HUDEP-2 (cell line): ENCODE results near the gene FGD5.
"Not testable (repeated sequence)": the region's sequence is repeated elsewhere in the genome, so short reads cannot be mapped to it uniquely, and the experiment has no call there.

Source experiments
- DNase-seq, 76 experiments: peaks; one replicate each; lab custom pipeline; 2025; ENCODE audit not compliant: unreplicated experiment in 76 of 76; lab: John Stamatoyannopoulos, UW

FGD5 gene

DNA sequence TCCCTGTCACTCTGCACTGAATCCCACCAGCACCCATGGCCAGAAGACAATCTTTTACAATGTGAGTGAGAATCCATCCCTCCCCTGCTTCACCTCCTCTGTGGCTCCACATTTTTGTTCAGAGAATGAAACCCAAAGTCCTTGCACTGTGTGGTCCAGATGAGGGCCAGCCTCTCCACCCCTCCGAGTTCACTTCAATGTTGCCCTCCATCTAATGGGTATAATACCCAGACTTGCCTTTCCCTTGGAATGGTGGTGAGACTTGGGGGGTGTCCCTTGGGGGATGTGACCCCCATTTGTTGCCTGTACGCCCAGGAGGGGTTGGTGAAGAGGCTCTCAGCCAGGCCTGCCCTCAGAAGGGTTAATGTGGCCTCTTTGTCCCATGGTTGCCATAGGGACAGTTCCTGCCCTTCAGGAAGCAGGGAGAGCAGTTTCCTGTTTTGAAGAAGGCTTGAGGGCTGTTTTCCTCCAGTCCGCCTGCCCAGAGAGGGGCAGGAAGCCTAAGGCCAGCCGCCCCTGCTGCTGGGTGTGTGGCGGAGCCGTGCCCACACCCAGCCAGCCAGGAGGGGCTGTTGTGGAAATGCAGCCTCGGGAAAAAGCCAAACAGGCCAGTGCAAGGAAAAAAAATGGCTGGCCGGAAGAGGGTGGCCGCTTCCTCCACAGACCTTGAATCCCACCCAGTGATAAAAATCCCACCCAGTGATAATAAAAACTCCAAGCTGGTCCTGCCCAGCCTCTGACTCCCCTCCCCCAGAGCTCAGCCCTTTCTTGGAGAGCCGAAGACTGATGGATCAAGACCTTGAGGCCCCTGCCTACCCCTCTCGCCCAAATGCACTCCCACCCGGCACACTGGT, 14.6 kb upstream of the FGD5 start:
- no peak for DNase-seq

- no peak for DNase-seq
Observed at GRCh38 chr3:14804835-14805780, 13.7 kb upstream of the FGD5 start.

- no peak for DNase-seq
Observed at GRCh38 chr3:14805961-14806537, 12.7 kb upstream of the FGD5 start.

DNA sequence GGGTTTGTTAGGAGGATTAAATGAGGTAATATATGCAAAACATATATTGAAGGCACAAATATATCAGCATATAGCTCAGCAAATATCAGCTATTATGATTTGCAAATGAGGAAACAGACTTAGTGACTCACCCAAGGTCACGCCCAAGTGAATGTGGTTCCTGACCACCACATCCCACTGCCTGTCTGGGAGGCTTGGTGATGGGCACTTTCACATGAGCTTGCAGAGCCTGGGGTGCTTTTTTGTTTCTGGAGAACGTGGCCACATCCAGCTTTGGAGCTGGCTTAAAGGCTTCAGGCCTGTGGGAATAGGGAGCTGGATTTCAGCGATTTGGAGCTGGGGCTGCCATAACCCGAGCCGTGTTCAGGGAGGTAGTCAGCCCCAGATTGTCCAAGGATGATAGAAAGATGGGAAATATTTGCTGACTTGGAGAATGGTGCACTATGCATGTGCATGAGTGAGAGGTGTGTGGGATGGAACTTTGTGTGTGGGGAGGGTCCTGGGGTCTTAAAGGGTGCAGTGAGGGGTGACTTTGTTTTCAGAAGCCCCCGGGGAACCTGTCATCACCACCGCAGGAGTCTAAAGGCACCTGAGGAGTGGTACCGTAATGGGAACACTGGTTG, 12.0 kb upstream of the FGD5 start:
- peak in 1 of 76 experiments; percentile 3 for DNase-seq

DNA sequence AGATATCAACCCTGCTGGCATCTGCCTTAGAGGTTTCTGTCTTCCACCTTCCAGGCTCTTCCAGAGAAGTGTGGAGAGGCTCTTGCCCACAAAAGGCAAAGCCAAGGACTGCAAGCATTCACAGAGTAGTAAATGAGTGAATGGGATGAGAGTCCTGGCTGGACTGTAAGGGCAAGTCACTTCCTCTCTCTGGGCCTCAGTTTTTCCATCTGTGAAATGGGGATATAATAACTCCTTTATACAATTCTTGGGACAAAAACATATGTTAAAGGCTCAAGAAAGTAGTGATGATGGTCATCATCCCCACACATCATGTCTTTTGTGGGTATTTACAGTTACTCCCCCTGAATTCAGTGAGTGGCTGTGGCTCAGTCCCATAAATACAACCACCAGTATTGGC, 10.7 kb upstream of the FGD5 start:
- DNase-seq, result no peak

- DNase-seq, result no peak
Observed at GRCh38 chr3:14808502-14809266, 10.1 kb upstream of the FGD5 start.

GRCh38 chr3:14809611-14810010, 9.2 kb upstream of the FGD5 start:
- not testable (repeated sequence) for DNase-seq

GRCh38 chr3:14810070-14810791, 8.5 kb upstream of the FGD5 start:
- no peak for DNase-seq

GRCh38 chr3:14810801-14811661, 7.7 kb upstream of the FGD5 start:
- DNase-seq, result no peak

GRCh38 chr3:14811684-14812083, 7.1 kb upstream of the FGD5 start:
- no peak for DNase-seq

GRCh38 chr3:14812196-14812790, 6.5 kb upstream of the FGD5 start:
- DNase-seq, result no peak

- DNase-seq, result no peak
Observed at GRCh38 chr3:14814411-14814871, 4.3 kb upstream of the FGD5 start.

- no peak for DNase-seq
Observed at GRCh38 chr3:14816359-14816758, 2.4 kb upstream of the FGD5 start.

- no peak for DNase-seq
Observed at GRCh38 chr3:14819671-14820070, 909 bp downstream of the FGD5 start.

DNA sequence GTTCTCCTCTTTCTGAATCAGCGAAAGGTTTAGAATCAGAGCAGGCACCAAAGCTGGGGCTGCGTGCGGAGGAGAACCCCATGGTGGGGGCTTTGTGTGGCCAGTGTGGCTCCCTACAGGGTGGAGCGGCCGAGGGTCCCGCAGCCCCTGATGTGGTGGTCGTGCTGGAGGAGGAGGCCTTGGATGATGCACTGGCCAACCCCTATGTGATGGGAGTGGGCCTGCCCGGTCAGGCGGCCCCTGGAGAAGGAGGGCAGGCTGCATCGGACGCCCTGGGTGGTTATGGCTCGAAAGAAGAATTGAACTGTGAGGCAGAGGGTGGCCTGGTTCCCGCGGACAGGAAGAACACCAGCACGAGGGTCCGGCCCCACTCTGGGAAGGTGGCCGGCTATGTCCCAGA, 1.4 kb downstream of the FGD5 start:
- DNase-seq, result no peak

DNA sequence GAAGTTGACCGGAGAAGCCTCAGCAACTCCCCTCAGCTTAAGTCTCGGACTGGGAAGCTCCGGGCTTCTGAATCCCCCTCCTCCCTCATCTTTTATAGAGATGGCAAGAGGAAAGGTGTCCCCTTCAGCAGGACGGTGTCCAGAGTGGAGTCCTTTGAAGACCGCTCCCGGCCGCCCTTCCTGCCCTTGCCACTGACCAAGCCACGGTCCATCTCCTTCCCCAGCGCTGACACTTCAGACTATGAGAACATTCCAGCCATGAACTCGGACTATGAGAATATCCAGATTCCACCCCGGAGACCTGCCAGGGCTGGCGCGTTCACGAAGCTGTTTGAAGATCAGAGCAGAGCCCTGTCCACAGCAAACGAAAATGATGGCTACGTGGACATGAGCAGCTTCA, 2.4 kb downstream of the FGD5 start:
- no peak for DNase-seq

DNA sequence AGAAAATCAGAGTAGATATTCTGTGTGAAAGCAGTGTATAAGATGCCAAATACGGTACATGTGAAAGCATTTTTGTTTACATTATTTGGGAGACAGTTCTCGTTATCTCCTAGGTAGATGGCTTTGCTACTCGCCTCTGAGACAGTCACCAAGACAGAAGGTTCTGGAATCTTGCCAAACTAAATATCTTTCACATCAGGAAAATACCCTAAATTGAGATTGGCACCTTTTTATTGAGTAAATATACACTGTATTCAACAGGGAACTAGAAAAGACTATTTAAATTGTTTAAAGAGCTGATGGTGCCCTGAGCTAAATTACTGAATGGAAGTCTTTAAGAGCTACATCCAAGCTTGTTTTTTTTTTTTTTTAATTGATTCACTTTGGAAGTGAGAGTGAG, 3.4 kb downstream of the FGD5 start:
- DNase-seq, result no peak
